ENCODE data around the gene PTPRG. TPM values are rescaled to one million over a fixed set of nuclear protein-coding genes. Genes with fewer than 3 reads are reported as not detected.

Gene PTPRG
- total and polyA plus RNA-seq, 2 of the 13 experiments (the other 11 are each of a cell fraction or from before 2014, with no cell fraction given): 8.0 to 25.3 TPM

DNA sequence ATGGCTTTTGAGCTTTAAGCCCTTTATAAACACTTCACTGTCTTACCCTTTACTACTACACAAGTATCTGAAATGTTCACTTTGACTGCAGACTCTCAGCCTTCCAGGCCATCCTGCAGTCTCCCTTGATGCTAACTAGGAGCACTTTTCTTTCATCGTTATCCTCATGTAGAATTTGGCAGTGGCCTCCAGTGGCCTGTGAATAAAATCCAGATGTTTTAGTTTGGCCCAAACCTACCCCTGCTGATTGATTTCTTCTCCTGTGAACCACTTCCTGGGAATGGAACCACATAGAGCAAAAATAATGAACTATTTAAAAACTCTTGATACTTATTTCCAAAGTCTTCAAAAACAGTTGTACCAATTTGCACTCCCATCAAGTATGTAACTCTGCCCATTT lies 540.1 kb downstream of the PTPRG start:
- no peaks in the 10 kb centered on the region; a peak in 1 of 5 replicates for H3K36me3 ChIP-seq (replicated peaks in 1 of 2; ENCODE audit: control insufficient read depth in 1 of 2, insufficient read depth in 2 of 2, low read length in 2 of 2)
- in situ Hi-C loops (cut with HindIII; ENCODE audit: extremely low pct_ligation_motif_present, low pct_unique_long_range_greater_than_20kb): no loop called here
- CTCF ChIA-PET (ENCODE audit: low intra/inter-chr PET ratio, low total read pairs): no interaction called here
- intact Hi-C loops (cut with micrococcal nuclease; ENCODE audit: unreplicated experiment): no loop called here
- H3K9me3 ChIP-seq (ENCODE audit: low read length): no peaks in the 10 kb centered on the region
- no peaks in the 10 kb centered on the region for H3K79me2 ChIP-seq (ENCODE audit: insufficient read depth, low read length)
- DNase-seq (ENCODE audit: low spot score): no peak
- 100% methylated on average over 1 of the region's 1 CpG for WGBS (ENCODE audit: low lambda C conversion rate)
- TF ChIP-seq CEBPB (IDR thresholded peaks at IDR 0.05; ENCODE audit: borderline replicate concordance, low read depth, low read length) (no peak), SNAPC5 (CRISPR knock-in tag; IDR thresholded peaks at IDR 0.05; ENCODE audit: borderline replicate concordance) (no peak), ZNF567 (CRISPR knock-in tag; IDR thresholded peaks at IDR 0.05; ENCODE audit: borderline replicate concordance) (no peak), ZBTB14 (CRISPR knock-in tag; IDR thresholded peaks at IDR 0.05) (no peak), HMGXB3 (CRISPR knock-in tag; IDR thresholded peaks at IDR 0.05; ENCODE audit: borderline replicate concordance) (no peak), ZNF263 (CRISPR knock-in tag; IDR thresholded peaks at IDR 0.05) (no peak), HES4 (CRISPR knock-in tag; IDR thresholded peaks at IDR 0.05; ENCODE audit: borderline replicate concordance) (no peak), ASH2L (IDR thresholded peaks at IDR 0.05; ENCODE audit: insufficient read length, low read depth, low read length) (no peak), ZNF83 (CRISPR knock-in tag; IDR thresholded peaks at IDR 0.05; ENCODE audit: borderline replicate concordance) (no peak), ZNF143 (CRISPR knock-in tag; IDR thresholded peaks at IDR 0.05) (no peak), IRF2 (CRISPR knock-in tag; IDR thresholded peaks at IDR 0.05) (no peak)
- TF ChIP-seq, protein P1, sequence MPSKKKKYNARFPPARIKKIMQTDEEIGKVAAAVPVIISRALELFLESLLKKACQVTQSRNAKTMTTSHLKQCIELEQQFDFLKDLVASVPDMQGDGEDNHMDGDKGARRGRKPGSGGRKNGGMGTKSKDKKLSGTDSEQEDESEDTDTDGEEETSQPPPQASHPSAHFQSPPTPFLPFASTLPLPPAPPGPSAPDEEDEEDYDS (CRISPR knock-in tag; IDR thresholded peaks at IDR 0.05): no peak
- TF ChIP-seq, protein P2, sequence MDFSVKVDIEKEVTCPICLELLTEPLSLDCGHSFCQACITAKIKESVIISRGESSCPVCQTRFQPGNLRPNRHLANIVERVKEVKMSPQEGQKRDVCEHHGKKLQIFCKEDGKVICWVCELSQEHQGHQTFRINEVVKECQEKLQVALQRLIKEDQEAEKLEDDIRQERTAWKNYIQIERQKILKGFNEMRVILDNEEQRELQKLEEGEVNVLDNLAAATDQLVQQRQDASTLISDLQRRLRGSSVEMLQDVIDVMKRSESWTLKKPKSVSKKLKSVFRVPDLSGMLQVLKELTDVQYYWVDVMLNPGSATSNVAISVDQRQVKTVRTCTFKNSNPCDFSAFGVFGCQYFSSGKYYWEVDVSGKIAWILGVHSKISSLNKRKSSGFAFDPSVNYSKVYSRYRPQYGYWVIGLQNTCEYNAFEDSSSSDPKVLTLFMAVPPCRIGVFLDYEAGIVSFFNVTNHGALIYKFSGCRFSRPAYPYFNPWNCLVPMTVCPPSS (IDR thresholded peaks at IDR 0.05): no peak
- H3K4me2 ChIP-seq (ENCODE audit: low read depth, low read length): no peak overlapping the region
- H2AFZ ChIP-seq (ENCODE audit: low read length): no peak overlapping the region
- H3K9ac ChIP-seq (ENCODE audit: insufficient read depth, low read depth, low read length): no peak overlapping the region
- H4K20me1 ChIP-seq (ENCODE audit: insufficient read depth, low read length): no peaks in the 10 kb centered on the region
- no peak for ATAC-seq
- no TSS peak for BruUV-seq (replicated peaks)
- POLR2A ChIA-PET: no interaction called here
- FAIRE-seq: no peak
- no peak overlapping the region for H3K27ac ChIP-seq (ENCODE audit: extremely low read length, insufficient read depth, low read length)
- H3K27me3 ChIP-seq (ENCODE audit: control insufficient read depth in 1 of 2, insufficient read depth in 2 of 2, low read length in 2 of 2): no peaks in the 10 kb centered on the region
- no peak overlapping the region for H3K4me3 ChIP-seq (replicated peaks in 1 of 3; ENCODE audit: insufficient read depth in 1 of 3, low read depth in 2 of 3, low read length in 3 of 3)
- H3K4me1 ChIP-seq (ENCODE audit: insufficient read depth, low read length): no peaks in the 10 kb centered on the region

All from HepG2 (cell line).